Esophagus squamous epithelium (tissue), 5 donors: ENCODE data around the gene MTTP. TPM values are rescaled to one million over a fixed set of nuclear protein-coding genes. Genes with fewer than 3 reads are reported as not detected.

ENCODE experiments used
- DNase-seq: peaks from one replicate; lab custom pipeline; 2025; lab: John Stamatoyannopoulos, UW
- H3K27ac ChIP-seq, 4 donors: fragments of 200-600 bp; sonication (generic); one replicate each; pipeline ENCODE4 v1.5.1; 2016 to 2019; ENCODE audit warnings: mild to moderate bottlenecking in 1 of 4
- H3K27me3 ChIP-seq, 4 donors: fragments of 200-600 bp; sonication (generic); 1 replicate in 3 of 4; 2 replicates in 1 of 4; pipeline versions ENCODE4 v1.5.1 to v1.6.0; 2017 to 2021; ENCODE audit warnings: antibody characterized with exemption in 1 of 4
- H3K36me3 ChIP-seq, 3 donors: fragments of 200-600 bp; sonication (generic); one replicate each; pipeline ENCODE4 v1.5.1; 2016 to 2019
- H3K4me1 ChIP-seq, 3 donors: fragments of 200-600 bp; sonication (generic); one replicate each; pipeline ENCODE4 v1.5.1; 2017 to 2019
- H3K4me3 ChIP-seq, 4 donors: fragments of 200-600 bp; sonication (generic); 1 replicate in 3 of 4; 2 replicates in 1 of 4; pipeline ENCODE4 v1.5.1; 2016 to 2019; ENCODE audit warnings: mild to moderate bottlenecking in 2 of 4, moderate library complexity in 1 of 4
- H3K9me3 ChIP-seq, 3 donors: fragments of 200-600 bp; sonication (generic); one replicate each; pipeline ENCODE4 v1.5.1; 2016 to 2019
- CTCF ChIP-seq, 6 experiments: fragments of 450-650 bp in 4 of 6; fragments of 200-600 bp in 2 of 6; sonication (generic) in 2 of 6; IDR thresholded peaks; one replicate each; pipeline ENCODE4 v1.5.1; 2016 to 2019; ENCODE audit warnings: antibody characterized with exemption in 6 of 6, mild to moderate bottlenecking in 4 of 6, moderate library complexity in 4 of 6
- POLR2A ChIP-seq, 4 donors: fragments of 450-650 bp; IDR thresholded peaks; one replicate each; pipeline ENCODE4 v1.6.1; 2017; ENCODE audit warnings: antibody characterized with exemption in 4 of 4, mild to moderate bottlenecking in 4 of 4, moderate library complexity in 3 of 4
- WGBS, 2 donors: methylation state at CpG; one replicate each; pipeline ENCODE4 v1.1.5; 2018; 5-methylcytosine and 5-hydroxymethylcytosine counted together
- intact Hi-C: fragments of 100-400 bp; cut with DNase I; formaldehyde crosslinking; loops from one replicate; pipeline ENCODE4 v1.15.0; 2022
- total RNA-seq, 4 donors: library from RNA; depleted of rRNA; stranded (reverse); fragments of >200 nt; gene quantifications; one replicate each; pipeline ENCODE4 v1.1.0, GENCODE V29; 2016
- donor health status: DM: yes; HTN: yes; CAD: no.

Gene MTTP
- total RNA-seq, 4 donors from 2014 or later = 0.13 to 0.41 (median 0.19) TPM; not detected in 1

DNA sequence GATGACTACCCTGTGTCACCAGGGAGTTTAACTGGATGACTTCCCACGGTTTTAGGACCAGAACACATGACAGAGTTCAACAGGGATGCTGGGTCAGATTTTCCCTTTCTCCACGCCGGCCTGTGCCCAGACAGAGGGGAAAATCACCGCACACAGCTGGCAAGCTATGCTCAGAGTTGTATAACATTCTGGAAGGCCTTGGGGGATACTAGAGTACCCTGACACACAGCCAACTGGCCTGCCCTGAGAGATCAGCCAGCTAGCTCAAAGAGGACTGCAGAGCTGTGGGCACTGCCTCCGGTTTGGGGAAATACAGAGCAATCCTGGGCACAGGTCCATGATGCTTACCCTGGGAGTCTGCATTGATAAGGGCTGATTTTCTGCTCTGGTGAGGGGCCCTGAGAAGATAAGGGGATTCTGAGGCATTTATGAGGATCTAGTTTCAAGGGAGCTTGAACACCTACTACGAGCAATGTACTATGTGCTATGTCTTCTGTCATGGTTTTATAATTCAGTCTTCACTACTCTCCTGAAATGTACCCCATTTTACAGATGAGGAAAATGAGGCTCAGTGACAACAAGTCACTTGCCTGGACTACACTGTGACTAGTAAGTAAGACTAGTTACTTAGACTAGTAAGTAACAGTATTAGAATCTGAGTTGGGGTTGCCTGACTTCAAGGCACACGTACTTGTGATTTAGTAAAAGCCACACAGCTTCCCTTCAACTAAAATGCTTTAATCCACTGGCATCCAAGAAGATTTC lies 68.3 kb downstream of the MTTP start:
- no peaks in the 10 kb centered on the region for H3K36me3 ChIP-seq
- DNase-seq = no peak
- TF ChIP-seq POLR2A (IDR thresholded peaks at IDR 0.05) (no peak), CTCF (IDR thresholded peaks at IDR 0.05) (no peak)
- H3K27ac ChIP-seq = peak overlapping the region in 3 of 4 donors; percentile 25 to 45 (median 38)
- intact Hi-C loops = no loop called here
- 52 to 68% methylated on average over 6 to 7 of the region's 7 CpGs for WGBS, 2 donors
- no peak overlapping the region for H3K4me3 ChIP-seq
- H3K4me1 ChIP-seq = peaks cover 0 to under 1% (median 0%) of the 10 kb centered on the region in 3 donors
- no peaks in the 10 kb centered on the region for H3K9me3 ChIP-seq
- no peaks in the 10 kb centered on the region for H3K27me3 ChIP-seq

DNA sequence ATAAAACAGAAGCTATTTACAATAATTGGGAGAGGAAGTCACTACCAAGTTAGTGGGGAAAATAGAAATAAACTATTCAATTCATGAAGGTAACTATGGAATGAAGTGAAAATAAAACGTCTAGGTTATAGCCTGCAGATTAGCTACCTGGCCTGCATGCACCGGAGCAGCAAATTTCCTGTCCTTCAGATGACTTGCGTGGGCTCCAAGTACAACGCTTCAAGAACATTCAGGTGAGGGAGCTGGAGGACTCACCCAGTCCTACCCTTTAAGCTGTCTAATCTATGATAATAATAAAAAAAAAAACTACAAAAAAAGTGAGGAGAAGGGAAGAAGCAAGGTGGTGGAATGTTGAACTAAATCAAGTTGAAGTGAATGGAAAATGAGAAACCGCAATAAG lies 69.8 kb downstream of the MTTP start:
- intact Hi-C loops = no loop called here
- 67 to 69% methylated on average over 5 of the region's 5 CpGs for WGBS, 2 donors

GRCh38 chr4:99645036-99645435 lies 70.4 kb downstream of the MTTP start:
- no peaks in the 10 kb centered on the region for H3K36me3 ChIP-seq
- no peak for DNase-seq
- TF ChIP-seq CTCF (IDR thresholded peaks at IDR 0.05) (no peak), POLR2A (IDR thresholded peaks at IDR 0.05) (no peak)
- no peaks in the 10 kb centered on the region for H3K9me3 ChIP-seq
- no peak overlapping the region for H3K4me3 ChIP-seq
- H3K27ac ChIP-seq = no peak overlapping the region
- H3K4me1 ChIP-seq = peaks cover 0 to 12% (median 0%) of the 10 kb centered on the region in 3 donors
- WGBS, 2 donors = 78 to 82% methylated on average over 1 of the region's 1 CpG
- no peaks in the 10 kb centered on the region for H3K27me3 ChIP-seq
- intact Hi-C loops = no loop called here

More for the DNA sequence above, 69.8 kb downstream of the MTTP start:
- no peaks in the 10 kb centered on the region for H3K27me3 ChIP-seq
- TF ChIP-seq CTCF (IDR thresholded peaks at IDR 0.05) (no peak), POLR2A (IDR thresholded peaks at IDR 0.05) (no peak)
- H3K27ac ChIP-seq = no peak overlapping the region
- no peak overlapping the region for H3K4me3 ChIP-seq
- no peak for DNase-seq
- no peaks in the 10 kb centered on the region for H3K9me3 ChIP-seq
- peaks cover 0 to 12% (median 0%) of the 10 kb centered on the region in 3 donors for H3K4me1 ChIP-seq
- H3K36me3 ChIP-seq = no peaks in the 10 kb centered on the region

DNA sequence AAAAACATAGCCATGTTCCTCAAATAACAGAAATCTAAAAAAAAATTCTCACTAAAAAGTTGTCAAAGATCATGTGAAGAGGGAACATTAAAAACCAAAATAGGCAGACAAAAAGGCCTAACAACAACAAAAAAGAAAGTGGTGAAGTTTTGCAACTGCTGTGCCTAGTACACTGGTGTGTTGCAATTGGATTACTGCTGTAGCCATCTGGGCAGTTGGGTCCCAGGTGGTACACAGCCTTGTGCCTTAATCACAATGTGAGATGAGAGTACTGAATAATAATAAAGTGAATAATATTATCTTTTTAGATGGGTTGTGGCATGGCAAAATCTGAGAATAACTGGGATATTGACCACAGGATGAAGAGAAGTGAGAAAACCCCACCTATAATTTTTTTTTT lies 71.0 kb downstream of the MTTP start:
- TF ChIP-seq POLR2A (IDR thresholded peaks at IDR 0.05) (no peak), CTCF (IDR thresholded peaks at IDR 0.05) (no peak)
- peaks cover 0 to 12% (median 0%) of the 10 kb centered on the region in 3 donors for H3K4me1 ChIP-seq
- peaks cover 0 to 4% (median 0%) of the 10 kb centered on the region in 4 donors for H3K27me3 ChIP-seq
- no peaks in the 10 kb centered on the region for H3K36me3 ChIP-seq
- intact Hi-C loops = no loop called here
- peak overlapping the region in 1 of 4 donors; percentile 23 for H3K27ac ChIP-seq
- H3K4me3 ChIP-seq = no peak overlapping the region
- DNase-seq = no peak
- no peaks in the 10 kb centered on the region for H3K9me3 ChIP-seq

GRCh38 chr4:99647071-99647470 lies 72.4 kb downstream of the MTTP start:
- intact Hi-C loops = no loop called here
- Histone ChIP-seq H3K9me3 (no peaks in the 10 kb centered on the region), H3K27me3 (peaks cover 0 to 18% (median 0%) of the 10 kb centered on the region in 4 donors), H3K4me1 (peaks cover 0 to 12% (median 0%) of the 10 kb centered on the region in 3 donors), H3K4me3 (no peak overlapping the region), H3K27ac (peak overlapping the region in 1 of 4 donors; percentile 23), H3K36me3 (no peaks in the 10 kb centered on the region)
- TF ChIP-seq CTCF (IDR thresholded peaks at IDR 0.05) = no peak
- no peak for TF ChIP-seq POLR2A (IDR thresholded peaks at IDR 0.05)
- no peak for DNase-seq
- WGBS, 2 donors = 82 to 86% methylated on average over 4 of the region's 4 CpGs
